Measurements from ENCODE around the gene MRTO4.
"Not testable (repeated sequence)": the region's sequence is repeated elsewhere in the genome, so short reads cannot be mapped to it uniquely, and the experiment has no call there.

MRTO4 gene

DNA sequence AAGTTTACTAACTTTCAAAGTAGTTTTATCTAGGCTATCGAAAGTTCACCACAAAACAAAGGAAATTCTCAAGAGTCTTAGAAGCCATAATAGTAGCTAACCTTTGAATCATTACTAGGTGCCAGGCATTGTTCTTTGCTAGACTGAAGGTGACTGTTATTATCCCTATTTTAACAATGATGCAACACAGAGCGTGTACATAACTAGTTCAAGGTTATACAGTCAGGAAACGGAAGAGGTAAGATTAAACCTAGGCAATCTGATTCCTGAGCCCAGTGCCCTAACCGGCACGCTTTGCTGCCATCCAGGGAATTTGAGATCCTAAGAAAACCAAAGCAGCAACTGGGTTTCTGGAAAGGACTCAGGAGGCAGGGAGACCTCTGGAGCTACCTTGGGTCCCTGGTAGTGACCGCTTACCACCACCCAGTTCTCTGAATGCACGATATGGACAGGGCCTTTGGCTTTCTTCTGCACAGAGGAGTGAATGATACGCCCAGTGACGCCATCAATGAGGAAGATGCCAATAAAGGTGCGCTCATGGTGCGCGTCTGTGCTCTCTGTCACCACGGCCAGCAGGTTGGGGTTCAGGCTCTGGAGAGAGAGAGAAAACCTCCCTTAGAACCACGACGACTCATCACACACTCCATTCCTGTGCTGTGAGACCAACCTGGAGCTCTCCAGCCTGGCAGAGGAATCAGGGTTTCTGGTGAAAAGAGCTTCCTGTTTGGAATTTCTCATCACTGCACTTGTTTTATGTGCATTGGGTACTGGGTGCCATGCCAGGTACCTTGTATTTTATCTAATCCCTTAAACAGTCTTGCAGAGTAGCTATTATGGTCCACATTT, 28.4 kb upstream of the MRTO4 start:
- DNase-seq (ENCODE audit: low read depth in 2 of 2) = no peak

DNA sequence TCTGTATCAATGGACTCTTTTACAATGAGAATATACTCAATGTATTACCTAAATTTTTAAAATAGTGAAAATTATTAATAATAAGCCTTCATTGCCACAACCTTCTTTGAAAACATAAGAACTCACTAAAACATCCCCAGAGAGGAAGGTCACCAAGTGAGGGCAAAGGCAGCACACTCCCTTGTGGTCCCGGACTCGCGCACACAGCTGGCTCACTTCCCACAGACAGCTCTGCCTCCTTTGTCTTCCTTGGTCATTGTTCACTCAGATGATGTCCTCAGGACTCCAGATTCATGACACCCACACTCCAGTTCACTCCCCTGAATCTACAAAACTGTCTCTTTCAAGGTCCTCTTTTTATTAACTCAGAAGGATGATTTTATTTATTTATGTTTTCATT, 22.4 kb upstream of the MRTO4 start:
- DNase-seq (ENCODE audit: low read depth in 2 of 2) = no peak

DNA sequence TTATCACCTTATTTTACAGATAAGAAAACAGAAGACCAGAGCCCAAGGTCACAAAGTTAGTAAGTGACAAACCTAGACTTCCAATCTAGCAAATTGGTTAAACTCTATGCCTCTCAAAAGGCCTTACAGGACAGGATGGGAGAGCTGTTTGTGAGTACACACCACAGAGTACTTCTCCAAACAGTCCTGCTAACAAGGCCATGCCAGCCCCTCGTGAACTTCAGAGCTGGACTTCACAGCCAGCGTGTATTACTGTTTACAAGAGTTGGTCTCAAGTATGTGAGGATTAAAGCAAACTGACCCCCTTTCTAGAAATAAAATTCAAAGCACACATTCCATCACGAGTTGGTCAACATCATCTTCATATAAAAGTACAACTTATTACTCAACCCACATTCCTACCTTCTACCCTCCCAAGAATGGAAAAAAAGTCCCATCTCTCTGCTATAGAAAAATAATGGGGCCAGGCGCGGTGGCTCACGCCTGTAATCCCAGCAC, 21.7 kb upstream of the MRTO4 start:
- no peak for DNase-seq (ENCODE audit: low read depth in 2 of 2)

- DNase-seq (ENCODE audit: low read depth in 2 of 2) = not testable (repeated sequence)
Measured at GRCh38 chr1:19231736-19232523, 19.7 kb upstream of the MRTO4 start.

- no peak for DNase-seq (ENCODE audit: low read depth in 2 of 2)
Measured at GRCh38 chr1:19232524-19232846, 19.1 kb upstream of the MRTO4 start.

DNA sequence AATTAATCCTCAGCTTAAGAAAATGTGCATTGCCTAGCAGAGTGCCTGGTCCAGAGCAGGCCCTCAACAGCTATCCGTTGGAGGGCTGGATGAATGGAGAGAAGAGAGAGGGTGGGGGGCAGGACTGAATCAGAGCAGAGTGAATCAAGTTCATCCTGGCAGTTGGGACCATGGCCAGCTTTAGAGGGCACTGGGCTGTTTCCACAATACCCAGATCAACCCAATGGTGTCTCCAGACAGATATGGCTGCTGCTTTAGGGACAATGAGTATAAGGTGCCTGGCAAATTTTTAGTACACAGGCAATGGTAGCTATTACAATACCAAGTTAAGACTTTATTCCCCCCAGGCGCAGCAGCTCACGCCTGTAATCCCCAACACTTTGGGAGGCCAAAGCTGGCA, 17.4 kb upstream of the MRTO4 start:
- no peak for DNase-seq (ENCODE audit: low read depth in 2 of 2)

DNA sequence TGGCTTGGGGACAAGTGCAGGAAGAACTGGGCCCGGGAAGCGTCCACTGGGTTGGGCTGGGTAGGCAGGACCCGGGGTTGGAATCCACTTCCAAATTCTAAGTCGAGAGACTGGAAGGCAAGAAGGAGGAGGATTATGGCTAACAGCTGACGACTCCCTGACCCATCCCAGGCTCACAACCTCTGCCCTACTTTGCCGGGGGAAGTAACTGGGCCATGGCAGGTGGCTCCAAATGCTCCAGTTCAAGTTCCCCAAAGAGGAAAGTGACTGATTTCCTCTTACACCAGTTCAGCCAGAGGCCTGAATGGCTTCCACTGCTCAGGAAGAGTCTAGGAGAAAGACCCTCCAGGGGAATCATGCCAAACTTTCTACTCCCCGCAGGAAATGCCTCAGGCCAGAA, 11.7 kb upstream of the MRTO4 start:
- DNase-seq (ENCODE audit: low read depth in 2 of 2) = no peak

DNA sequence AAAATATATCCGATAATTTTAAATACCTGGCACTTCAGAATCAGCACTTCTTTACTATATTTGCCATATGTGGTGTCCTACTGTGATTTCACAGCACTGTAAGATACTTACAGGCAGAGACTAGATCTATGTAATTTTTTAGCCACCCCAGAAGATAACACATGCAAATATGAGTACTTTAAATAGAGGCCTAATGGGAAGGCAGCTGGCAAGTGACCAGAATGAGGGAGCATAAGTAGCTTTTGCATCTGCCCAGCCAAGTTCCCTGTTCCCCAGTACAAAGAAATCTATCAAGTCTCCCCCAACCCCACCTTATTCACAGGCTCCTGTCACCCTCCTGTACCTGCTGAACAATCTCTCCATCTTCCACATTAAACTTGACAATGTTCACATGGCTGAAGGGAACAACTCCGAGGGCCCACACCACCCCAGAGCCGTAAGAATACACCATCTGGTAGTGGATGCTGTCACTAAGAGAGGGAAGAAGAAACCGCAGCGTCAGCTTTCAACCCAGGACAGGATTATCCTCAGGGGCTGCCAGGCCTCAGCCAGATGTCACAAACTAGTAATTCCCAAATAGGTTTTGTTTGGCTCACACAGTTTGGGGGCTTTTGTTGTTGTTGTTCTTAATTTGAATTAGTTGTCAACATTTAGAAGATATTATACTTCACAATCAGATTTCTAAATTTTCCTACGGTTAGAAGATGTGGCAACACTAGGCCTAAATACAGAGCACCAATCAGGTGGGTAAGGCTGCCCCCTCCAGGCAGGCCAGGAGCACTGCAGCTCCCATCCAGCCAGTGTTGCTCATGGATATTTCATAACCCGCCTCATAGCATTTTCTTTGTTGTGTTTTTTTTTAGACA, 10.7 kb upstream of the MRTO4 start:
- DNase-seq (ENCODE audit: low read depth in 2 of 2) = peak; percentile 25 to 28

GRCh38 chr1:19250629-19251304, 838 bp upstream of the MRTO4 start:
- no peak for DNase-seq (ENCODE audit: low read depth in 2 of 2)

DNA sequence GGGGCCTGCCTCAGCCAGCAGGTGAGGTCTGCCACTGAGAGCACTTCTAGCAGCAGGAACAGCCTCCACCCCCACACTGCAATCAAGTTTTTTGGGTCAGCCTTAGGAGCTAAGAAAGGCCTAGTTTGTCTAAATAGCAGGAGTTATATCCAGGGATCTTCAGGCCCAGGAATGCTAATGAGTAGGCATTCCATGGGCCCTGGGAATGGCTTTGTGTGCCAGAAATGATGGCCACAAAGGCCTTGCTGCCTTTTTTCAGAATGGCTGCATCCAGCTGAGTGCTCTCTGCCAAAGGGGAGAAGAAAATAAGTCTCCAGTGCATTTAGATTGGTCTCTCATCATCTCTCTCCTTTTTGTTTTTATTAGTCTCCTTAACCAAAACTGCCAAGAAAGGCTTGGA, 2.8 kb downstream of the MRTO4 start:
- DNase-seq (ENCODE audit: low read depth in 2 of 2) = no peak

DNA sequence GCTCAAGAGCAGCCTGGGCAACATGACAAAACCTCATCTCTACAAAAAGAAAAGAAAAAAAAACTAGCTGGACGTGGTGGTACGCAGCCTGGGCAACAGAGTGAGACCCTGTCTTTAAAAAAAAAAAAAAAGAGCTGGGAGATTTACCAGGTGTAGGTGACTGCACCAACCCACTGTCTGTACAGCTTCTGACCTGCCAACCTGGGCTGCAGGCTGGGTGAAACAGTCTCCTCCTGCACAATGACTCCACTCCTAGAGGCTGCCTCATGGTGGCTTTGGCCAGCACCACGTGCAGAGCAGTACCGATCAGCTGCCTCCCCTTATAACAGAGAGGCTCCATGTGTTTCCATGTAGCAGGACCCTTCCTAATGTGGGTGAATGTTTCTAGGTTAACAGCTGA, 3.7 kb downstream of the MRTO4 start:
- no peak for DNase-seq (ENCODE audit: low read depth in 2 of 2)

DNA sequence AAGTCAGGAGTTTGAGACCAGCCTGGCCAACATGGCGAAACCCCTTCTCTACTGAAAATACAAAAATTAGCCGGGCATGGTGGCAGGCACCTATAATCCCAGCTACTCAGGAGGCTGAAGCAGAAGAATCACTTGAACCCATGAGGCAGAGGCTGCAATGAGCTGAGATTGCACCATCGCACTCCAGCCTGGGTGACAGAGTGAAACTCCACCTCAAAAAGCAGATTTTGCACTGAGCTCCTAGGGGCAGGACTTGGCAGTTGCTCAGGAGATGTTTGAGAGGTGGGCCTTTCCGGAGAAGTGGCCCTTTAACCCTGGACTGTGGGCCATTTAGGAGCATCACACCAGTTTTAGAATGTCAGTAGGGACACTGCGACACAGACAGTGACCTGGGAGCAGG, 4.7 kb downstream of the MRTO4 start:
- not testable (repeated sequence) for DNase-seq (ENCODE audit: low read depth in 2 of 2)

DNA sequence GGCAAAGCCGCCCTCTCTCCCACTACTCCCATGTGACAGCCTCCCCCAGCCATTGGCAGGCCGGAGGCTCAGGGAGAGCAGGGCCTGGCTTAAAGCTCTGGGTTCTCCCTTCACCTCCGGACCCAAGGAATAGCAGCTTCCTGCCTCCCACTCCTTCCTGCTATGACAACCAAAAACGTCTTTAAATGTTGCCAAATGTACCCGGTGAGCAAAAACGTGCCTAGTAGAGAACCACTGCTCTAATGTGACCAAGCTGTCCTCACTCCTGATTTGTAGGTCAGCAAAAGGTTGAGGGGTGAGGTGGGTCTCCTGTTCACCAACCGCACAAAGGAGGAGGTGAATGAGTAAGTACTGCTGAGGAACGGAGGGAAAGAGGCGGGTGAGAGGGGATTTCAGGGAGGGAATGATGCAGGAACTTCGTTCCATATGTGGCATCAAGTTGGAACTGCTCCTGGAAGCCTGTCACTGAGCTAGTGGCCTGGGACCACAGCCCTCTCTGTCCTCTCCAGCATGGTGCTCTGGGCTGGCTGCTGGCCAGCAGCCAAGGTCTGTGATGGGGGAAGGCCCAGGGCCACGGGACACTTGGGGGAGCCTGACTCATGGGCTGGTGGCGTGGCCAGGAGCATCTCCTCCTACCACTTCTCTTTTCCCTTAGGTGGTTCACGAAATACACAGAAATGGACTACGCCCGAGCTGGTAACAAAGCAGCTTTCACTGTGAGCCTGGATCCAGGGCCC, 5.7 kb downstream of the MRTO4 start:
- DNase-seq (ENCODE audit: low read depth in 2 of 2) = peak; percentile 19 to 23

- DNase-seq (ENCODE audit: low read depth in 2 of 2) = no peak
Measured at GRCh38 chr1:19258353-19258752, 6.7 kb downstream of the MRTO4 start.

DNA sequence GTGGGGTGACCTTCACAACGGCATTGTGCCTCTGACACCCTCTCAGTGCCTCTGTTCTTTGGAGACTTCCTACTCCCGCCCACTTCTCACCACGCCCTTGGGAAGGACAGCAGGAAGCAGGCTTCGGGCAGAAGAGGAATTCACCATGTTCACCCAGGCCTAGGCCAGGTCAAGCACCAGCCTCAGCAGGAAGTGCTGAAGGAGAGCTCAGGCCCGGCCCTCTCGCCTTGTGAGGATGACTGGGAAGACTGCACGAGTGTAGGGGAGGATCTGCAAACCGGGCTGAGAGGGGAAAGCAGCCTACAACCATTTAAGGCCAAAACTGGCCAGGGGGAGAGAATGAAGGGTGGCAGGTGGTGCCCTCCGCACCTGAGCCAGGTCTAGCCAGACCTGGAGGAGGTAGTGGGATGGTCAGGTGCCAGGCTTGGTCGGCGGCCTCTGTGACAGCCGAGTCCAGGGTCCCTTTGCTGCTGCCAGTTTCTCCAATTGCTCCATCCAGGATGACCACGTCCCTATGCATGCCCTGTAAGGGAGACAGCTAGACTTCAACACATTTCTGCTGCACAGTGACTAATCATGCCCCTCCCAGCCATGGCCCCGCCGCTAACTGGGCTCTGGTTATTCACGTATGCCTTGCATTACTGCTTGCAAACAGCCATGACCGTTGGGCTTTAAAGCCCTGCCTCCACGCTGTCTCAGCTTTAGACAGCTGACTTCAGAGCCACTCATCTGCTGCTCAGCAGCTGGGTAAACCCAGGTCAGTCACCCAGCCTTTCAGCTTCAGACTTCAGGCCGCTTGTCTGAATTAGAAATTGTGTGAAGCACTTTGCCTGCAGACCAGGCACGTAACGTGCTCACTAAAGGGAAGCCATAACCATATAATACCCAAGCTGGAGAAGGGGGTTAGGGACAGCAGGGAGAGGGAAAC, 8.9 kb downstream of the MRTO4 start:
- no peak for DNase-seq (ENCODE audit: low read depth in 2 of 2)

DNA sequence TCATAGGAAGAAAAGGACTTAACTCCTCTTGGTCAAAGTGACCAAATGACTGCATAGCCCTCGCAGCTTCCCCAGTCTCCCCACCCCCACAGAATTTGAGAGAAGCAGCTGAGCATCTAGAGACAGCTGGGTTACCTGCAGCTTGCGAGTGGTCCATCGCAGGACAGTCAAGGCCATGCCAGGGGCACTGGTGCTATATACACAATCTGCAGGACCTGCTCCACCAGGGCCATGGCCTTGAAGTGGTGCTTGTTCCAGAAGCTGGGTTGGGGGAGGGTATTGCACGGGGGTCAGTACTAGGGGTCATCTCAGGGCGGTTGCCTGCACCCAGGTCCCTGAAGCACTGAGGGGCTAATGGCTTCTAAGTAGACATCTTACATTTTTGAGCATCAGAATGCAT, 10.4 kb downstream of the MRTO4 start:
- no peak for DNase-seq (ENCODE audit: low read depth in 2 of 2)

- DNase-seq (ENCODE audit: low read depth in 2 of 2) = no peak
Measured at GRCh38 chr1:19262744-19263143, 11.1 kb downstream of the MRTO4 start.

GRCh38 chr1:19268445-19268844, 16.8 kb downstream of the MRTO4 start:
- no peak for DNase-seq (ENCODE audit: low read depth in 2 of 2)

- not testable (repeated sequence) for DNase-seq (ENCODE audit: low read depth in 2 of 2)
Measured at GRCh38 chr1:19269427-19270342, 18.1 kb downstream of the MRTO4 start.
